Mesenchymal stem cell (in vitro differentiated cells and primary cell): Measurements from ENCODE around the gene IFITM1. TPM values are rescaled to one million over a fixed set of nuclear protein-coding genes. Genes with fewer than 3 reads are reported as not detected.

Experiments used
- DNase-seq: peaks from one replicate; pipeline ENCODE4 v3.0.0-alpha.2; 2013
- H2AFZ ChIP-seq: one replicate; pipeline ENCODE4 v1.6.1; 2013; ENCODE audit warnings: low read depth, mild to moderate bottlenecking, control low read depth, inconsistent platforms, low read length, moderate library complexity
- H2AK5ac ChIP-seq: 2 replicates; pipeline ENCODE4 v1.6.1; 2013; ENCODE audit warnings: low read length, moderate library complexity, mild to moderate bottlenecking, inconsistent platforms; ENCODE audit not compliant: severe bottlenecking
- H2BK120ac ChIP-seq: one replicate; pipeline ENCODE4 v1.6.1; 2013; ENCODE audit warnings: low read depth, mild to moderate bottlenecking, inconsistent platforms, low read length, moderate library complexity
- H2BK12ac ChIP-seq, 2 experiments: one replicate each; pipeline ENCODE4 v1.6.1; 2013; ENCODE audit warnings: inconsistent platforms in 2 of 2, low read length in 2 of 2, mild to moderate bottlenecking in 2 of 2, moderate library complexity in 2 of 2, control low read depth in 1 of 2
- H2BK15ac ChIP-seq: one replicate; pipeline ENCODE4 v1.6.1; 2013; ENCODE audit warnings: mild to moderate bottlenecking, low read depth, inconsistent platforms; ENCODE audit not compliant: poor library complexity, severe bottlenecking
- H2BK5ac ChIP-seq: 2 replicates; pipeline ENCODE4 v1.6.1; 2013; ENCODE audit warnings: low read depth, mild to moderate bottlenecking, low read length, control low read depth, inconsistent platforms; ENCODE audit not compliant: poor library complexity, severe bottlenecking
- H3K14ac ChIP-seq, 2 experiments: one replicate each; pipeline ENCODE4 v1.6.1; 2013; ENCODE audit warnings: inconsistent platforms in 2 of 2, low read length in 2 of 2, control low read depth in 1 of 2, mild to moderate bottlenecking in 1 of 2, moderate library complexity in 1 of 2
- H3K18ac ChIP-seq, 2 experiments: one replicate each; pipeline ENCODE4 v1.6.1; 2013; ENCODE audit warnings: inconsistent platforms in 2 of 2, low read length in 2 of 2, control low read depth in 1 of 2, low read depth in 1 of 2, mild to moderate bottlenecking in 1 of 2
- H3K23ac ChIP-seq, 2 experiments: one replicate each; pipeline ENCODE4 v1.6.1; 2013; ENCODE audit warnings: inconsistent platforms in 2 of 2, low read length in 2 of 2, mild to moderate bottlenecking in 2 of 2, moderate library complexity in 2 of 2, control low read depth in 1 of 2
- H3K27ac ChIP-seq: 2 replicates; pipeline ENCODE4 v1.5.1; 2013; ENCODE audit warnings: mild to moderate bottlenecking, moderate library complexity, low read length, control low read depth, inconsistent platforms; ENCODE audit not compliant: poor library complexity, severe bottlenecking
- H3K27me3 ChIP-seq, 2 experiments: 2 replicates each; pipeline versions ENCODE4 v1.6.1 to v1.7.0; 2013; ENCODE audit warnings: low read length in 2 of 2, mild to moderate bottlenecking in 2 of 2, moderate library complexity in 2 of 2, control low read depth in 1 of 2, inconsistent platforms in 1 of 2; ENCODE audit not compliant: control insufficient read depth in 1 of 2, insufficient read depth in 1 of 2
- H3K36me3 ChIP-seq, 2 experiments: 2 replicates each; pipeline versions ENCODE4 v1.6.1 to v1.7.0; 2013; ENCODE audit warnings: low read length in 2 of 2, control low read depth in 1 of 2, inconsistent platforms in 1 of 2, low read depth in 1 of 2, mild to moderate bottlenecking in 1 of 2; ENCODE audit not compliant: insufficient read depth in 2 of 2, control insufficient read depth in 1 of 2
- H3K4ac ChIP-seq, 2 experiments: one replicate each; pipeline ENCODE4 v1.6.1; 2013; ENCODE audit warnings: inconsistent platforms in 2 of 2, low read length in 2 of 2, mild to moderate bottlenecking in 2 of 2, moderate library complexity in 2 of 2, control low read depth in 1 of 2, low read depth in 1 of 2
- H3K4me1 ChIP-seq: 2 replicates; pipeline ENCODE4 v1.6.1; 2013; ENCODE audit warnings: low read depth, low read length, control low read depth; ENCODE audit not compliant: control insufficient read depth, insufficient read depth
- H3K4me2 ChIP-seq: 2 replicates; pipeline ENCODE4 v1.6.1; 2013; ENCODE audit warnings: low read length, mild to moderate bottlenecking, inconsistent platforms; ENCODE audit not compliant: poor library complexity, severe bottlenecking
- H3K4me3 ChIP-seq, 2 experiments: 2 replicates each; pipeline versions ENCODE4 v1.5.1 to v1.7.0; 2013; ENCODE audit warnings: low read length in 2 of 2, mild to moderate bottlenecking in 2 of 2, control low read depth in 1 of 2, low read depth in 1 of 2; ENCODE audit not compliant: insufficient read depth in 1 of 2
- H3K79me1 ChIP-seq: replicated peaks from 2 replicates; pipeline ENCODE4 v1.6.1; 2013; ENCODE audit warnings: mild to moderate bottlenecking, control low read depth, low read length, inconsistent platforms; ENCODE audit not compliant: poor library complexity, severe bottlenecking
- H3K9ac ChIP-seq: 2 replicates; pipeline ENCODE4 v1.7.0; 2013; ENCODE audit warnings: mild to moderate bottlenecking, low read length, moderate library complexity
- H3K9me3 ChIP-seq: 2 replicates; pipeline ENCODE4 v1.7.0; 2013; ENCODE audit warnings: mild to moderate bottlenecking, low read length; ENCODE audit not compliant: control insufficient read depth
- H4K8ac ChIP-seq: one replicate; pipeline ENCODE4 v1.6.1; 2013; ENCODE audit warnings: inconsistent platforms, mild to moderate bottlenecking, low read length, moderate library complexity
- H4K91ac ChIP-seq: one replicate; pipeline ENCODE4 v1.6.1; 2013; ENCODE audit warnings: mild to moderate bottlenecking, low read length, inconsistent platforms
- WGBS: methylation state at CpG from one replicate; pipeline ENCODE4 v1.1.7; 2013; ENCODE audit warnings: mixed read lengths; 5-methylcytosine and 5-hydroxymethylcytosine counted together
- small RNA-seq: library from polyadenylated mRNA; stranded (forward); fragments of <200 nt; extraction: miRNeasy Mini kit (QIAGEN cat#:217004); gene quantifications from one replicate; pipeline ENCODE3, GENCODE V24; 2013; ENCODE audit warnings: low read depth

Gene IFITM1

GRCh38 chr11:363948-364761, 50.3 kb downstream of the IFITM1 start:
- Histone ChIP-seq H3K18ac (no peak overlapping the region), H2BK12ac (no peak overlapping the region), H3K4me3 (no peak overlapping the region), H3K23ac (no peak overlapping the region), H2BK15ac (no peak overlapping the region), H3K4me1 (peaks cover 21% of the 10 kb centered on the region), H3K9ac (no peak overlapping the region), H4K8ac (no peak overlapping the region), H3K36me3 (no peaks in the 10 kb centered on the region), H2AK5ac (no peak overlapping the region), H2BK5ac (no peak overlapping the region), H4K91ac (peak overlapping the region; percentile 1), H3K27ac (no peak overlapping the region), H3K14ac (no peak overlapping the region), H3K4ac (no peak overlapping the region), H2BK120ac (no peak overlapping the region), H3K9me3 (peaks cover 9% of the 10 kb centered on the region), H2AFZ (no peak overlapping the region), H3K27me3 (peaks cover 4 to 61% of the 10 kb centered on the region in 2 experiments), H3K4me2 (peak overlapping the region; percentile 7), H3K79me1 (no peaks in the 10 kb centered on the region)
- no peak for DNase-seq
- WGBS, result 66% methylated on average over 21 of the region's 24 CpGs

Small RNA genes lying within 50 kb of the gene (small RNA-seq; reads per million reads assigned to genes)
- not detected for gene AC136475.6
